ENCODE measurements around the gene DNAJC30. TPM values are rescaled to one million over a fixed set of nuclear protein-coding genes. Genes with fewer than 3 reads are reported as not detected.

Gene DNAJC30
- total and polyA plus RNA-seq, 2 of the 8 experiments (the other 6 are each of a cell fraction or from before 2014, with no cell fraction given) = 6.1 to 6.3 TPM

- ChIA-PET POLR2A (ENCODE audit: partially characterized antibody) (interaction anchor here (3.9 kb wide), 1 partner anchor 11 kb away, joined by 29 read pairs; no protein-coding TSS in a partner anchor), CTCF (ENCODE audit: partially characterized antibody) (interaction anchor here (1.0 to 3.8 kb wide), 6 partner anchors 11 to 196 kb away, joined by 3 to 22 read pairs (median 6); partner anchors contain the start of gene VPS37D)
- peaks cover 23 to 56% (median 41%) of the 10 kb centered on the region in 4 experiments; a peak in 7 of 8 replicates for H3K36me3 ChIP-seq (ENCODE audit: control insufficient read depth in 2 of 4, insufficient read depth in 4 of 4, low read length in 3 of 4)
- H3K4me1 ChIP-seq (replicated peaks in 1 of 4; ENCODE audit: control insufficient read depth in 3 of 4, insufficient read depth in 4 of 4, low read length in 3 of 4) = no peaks in the 10 kb centered on the region
- no peak overlapping the region for H4K91ac ChIP-seq (replicated peaks; ENCODE audit: insufficient read length, low read length)
- peaks cover 2 to 9% of the 10 kb centered on the region in 2 experiments for H4K20me1 ChIP-seq (replicated peaks in 1 of 2; ENCODE audit: control insufficient read depth in 1 of 2, insufficient read depth in 2 of 2, low read length in 2 of 2)
- H3K27me3 ChIP-seq (replicated peaks in 1 of 4; ENCODE audit: control insufficient read depth in 3 of 4, extremely low read depth in 1 of 4, insufficient read depth in 3 of 4, low read length in 3 of 4) = no peaks in the 10 kb centered on the region
- H3K4me3 ChIP-seq (ENCODE audit: extremely low read depth in 1 of 4, insufficient read depth in 2 of 4, low read depth in 3 of 4, low read length in 4 of 4) = no peak overlapping the region
- no peak overlapping the region for H4K8ac ChIP-seq (ENCODE audit: extremely low read depth, insufficient read depth, low read length)
- peaks cover 0 to 21% of the 10 kb centered on the region in 2 experiments; a peak in 2 of 4 replicates for H3K79me2 ChIP-seq (ENCODE audit: control insufficient read depth in 1 of 2, insufficient read depth in 2 of 2, low read length in 2 of 2)
- no peak overlapping the region for H3K14ac ChIP-seq (ENCODE audit: insufficient read length)
- no peak overlapping the region for H4K5ac ChIP-seq (ENCODE audit: insufficient read length, low read depth, low read length)
- H2AK5ac ChIP-seq (ENCODE audit: low read depth, low read length) = no peak overlapping the region
- H3K23ac ChIP-seq (ENCODE audit: insufficient read length) = no peak overlapping the region
- no peak overlapping the region for H3K56ac ChIP-seq (replicated peaks; ENCODE audit: insufficient read length, low read depth, low read length)
- no peak overlapping the region for H3K18ac ChIP-seq (ENCODE audit: extremely low read depth, low read length)
- no peak for DNase-seq (ENCODE audit: low read depth in 1 of 2, low spot score in 2 of 2)
- H3K4ac ChIP-seq (replicated peaks; ENCODE audit: insufficient read length, low read depth, low read length) = no peak overlapping the region
- no peak overlapping the region for H2BK5ac ChIP-seq (ENCODE audit: low read depth, low read length)
- H3K9me3 ChIP-seq (ENCODE audit: insufficient read depth in 2 of 2, low read depth in 1 of 2, low read length in 1 of 2) = no peaks in the 10 kb centered on the region
- WGBS, 2 experiments (ENCODE audit: extremely low coverage in 1 of 2, insufficient coverage in 1 of 2, insufficient read length in 1 of 2, insufficient replicate concordance in 2 of 2, low coverage in 1 of 2, low lambda C conversion rate in 2 of 2, missing lambda C conversion rate in 1 of 2) = 86% methylated on average over 7 of the region's 7 CpGs; no CpG with 5 or more reads in 1 of the 2 experiments
- H3K79me1 ChIP-seq (ENCODE audit: low read depth, low read length) = peaks cover 10% of the 10 kb centered on the region
- no peak for TF ChIP-seq SP4 (IDR thresholded peaks at IDR 0.05; ENCODE audit: low read length)
- no peak for TF ChIP-seq RBBP5 (IDR thresholded peaks at IDR 0.05; ENCODE audit: borderline replicate concordance, low read depth, low read length)
- TF ChIP-seq TAF7 (optimal IDR thresholded peaks at IDR 0.05; ENCODE audit: borderline replicate concordance, low read depth, low read length) = no peak
- TF ChIP-seq NRF1 (IDR thresholded peaks at IDR 0.05; ENCODE audit: low read depth, low read length) = no peak
- no peak for TF ChIP-seq SIX5 (IDR thresholded peaks at IDR 0.05; ENCODE audit: low read depth, low read length)
- no peak for TF ChIP-seq KDM4A (IDR thresholded peaks at IDR 0.05; ENCODE audit: low read depth, low read length, severe bottlenecking)
- no peak for TF ChIP-seq GABPA (IDR thresholded peaks at IDR 0.05; ENCODE audit: borderline replicate concordance, insufficient read depth, low read length)
- no peak for TF ChIP-seq RAD21 (IDR thresholded peaks at IDR 0.05 in 1 of 2, conservative IDR thresholded peaks at IDR 0.05 in 1 of 2; ENCODE audit: low read depth in 2 of 2, low read length in 2 of 2)
- no peak for TF ChIP-seq TCF12 (IDR thresholded peaks at IDR 0.05; ENCODE audit: low read depth, low read length)
- TF ChIP-seq EZH2 (IDR thresholded peaks at IDR 0.05; ENCODE audit: low read depth, low read length, severe bottlenecking) = no peak
- no peak overlapping the region for H2BK12ac ChIP-seq (ENCODE audit: low read depth, low read length)
- FAIRE-seq = no peak
- no peak overlapping the region for H3K9ac ChIP-seq (replicated peaks in 1 of 4; ENCODE audit: extremely low read depth in 1 of 4, low read depth in 3 of 4, low read length in 3 of 4)
- H2BK120ac ChIP-seq (replicated peaks; ENCODE audit: low read depth, low read length) = no peak overlapping the region
- no peak overlapping the region for H2BK15ac ChIP-seq (ENCODE audit: low read length)
- H3K23me2 ChIP-seq (ENCODE audit: low read depth, low read length) = no peaks in the 10 kb centered on the region
- H2BK20ac ChIP-seq (ENCODE audit: low read length) = no peak overlapping the region
- no peak overlapping the region for H3K27ac ChIP-seq (ENCODE audit: low read depth, low read length)
- H2AFZ ChIP-seq (ENCODE audit: low read length) = no peak overlapping the region
- H3K4me2 ChIP-seq (ENCODE audit: insufficient read depth in 1 of 2, low read depth in 2 of 2, low read length in 2 of 2) = no peak overlapping the region
These were observed 7.4 kb upstream of the DNAJC30 start for GRCh38 chr7:73690646-73691045.
